Measurements from ENCODE around the gene PTPRG. TPM values are rescaled to one million over a fixed set of nuclear protein-coding genes. Genes with fewer than 3 reads are reported as not detected.

PTPRG gene
- total RNA-seq, 1 experiment from 2014 or later: 32.1 TPM

- peaks cover 20% of the 10 kb centered on the region; the same call in 1 of the 2 replicates for H3K79me2 ChIP-seq (ENCODE audit: insufficient read depth, low read length)
- H3K9me2 ChIP-seq (ENCODE audit: insufficient read depth): no peaks in the 10 kb centered on the region
- ChIA-PET CTCF (interaction anchor here (0.8 kb wide), 1 partner anchor 122 kb away, joined by 3 read pairs; no protein-coding TSS in a partner anchor), RAD21 (ENCODE audit: low non-redundant PET in 1 of 2, low total read pairs in 2 of 2, uncharacterized antibody in 2 of 2, unreplicated experiment in 2 of 2) (interaction anchor here in 1 of 2 experiments (0.6 kb wide), 1 partner anchor 145 kb away, joined by 3 read pairs; no protein-coding TSS in a partner anchor), POLR2A (no interaction called here)
- H3K4me1 ChIP-seq (ENCODE audit: control insufficient read depth in 1 of 2, insufficient read depth in 2 of 2, low read length in 2 of 2): peaks cover 29 to 50% of the 10 kb centered on the region in 2 experiments
- H3K27ac ChIP-seq (ENCODE audit: low read depth, low read length): no peak overlapping the region
- H3K9me3 ChIP-seq (ENCODE audit: control insufficient read depth in 1 of 2, insufficient read depth in 1 of 2, low read depth in 1 of 2, low read length in 2 of 2): no peaks in the 10 kb centered on the region
- no peak overlapping the region for H2AFZ ChIP-seq (ENCODE audit: low read depth, low read length, poor library complexity, severe bottlenecking)
- H4K20me1 ChIP-seq (ENCODE audit: insufficient read depth): peaks cover 4% of the 10 kb centered on the region; the same call in 1 of the 2 replicates
- H3K27me3 ChIP-seq (ENCODE audit: insufficient read depth, low read length): no peaks in the 10 kb centered on the region
- no peak overlapping the region for H3K4me3 ChIP-seq (replicated peaks in 1 of 2; ENCODE audit: low read depth in 1 of 2, low read length in 2 of 2)
- ATAC-seq (peak; percentile 57), DNase-seq (ENCODE audit: low read depth, low spot score) (no peak)
- no peaks in the 10 kb centered on the region for H3K36me3 ChIP-seq (ENCODE audit: control insufficient read depth in 1 of 2, insufficient read depth in 2 of 2, low read length in 2 of 2)
- no TSS peak for BruUV-seq (replicated peaks)
- H3K4me2 ChIP-seq (ENCODE audit: low read length): peak overlapping the region; percentile 37
- H3K9ac ChIP-seq (ENCODE audit: low read length): no peak overlapping the region
- intact Hi-C loops (cut with micrococcal nuclease): no loop called here
- TF ChIP-seq CEBPB (IDR thresholded peaks at IDR 0.05; ENCODE audit: low read depth): peak; percentile 61
- TF ChIP-seq ELF1 (IDR thresholded peaks at IDR 0.05; ENCODE audit: borderline replicate concordance, low read depth): no peak
- TF ChIP-seq ZNF274 (IDR thresholded peaks at IDR 0.05; ENCODE audit: low read depth, low read length): no peak
- TF ChIP-seq SIN3A (IDR thresholded peaks at IDR 0.05; ENCODE audit: low read depth): no peak
- TF ChIP-seq RAD21 (IDR thresholded peaks at IDR 0.05; ENCODE audit: low read depth): 0 out of 2 replicates have a peak, but pooled peaks have one; percentile 6
- peak; percentile 57 for TF ChIP-seq SP1 (IDR thresholded peaks at IDR 0.05; ENCODE audit: low read depth)
- TF ChIP-seq ATF3 (IDR thresholded peaks at IDR 0.05): peak; percentile 26; the same call in 1 of the 2 replicates
- TF ChIP-seq REST (IDR thresholded peaks at IDR 0.05; ENCODE audit: low read depth): no peak
- 0 out of 2 replicates have a peak, but pooled peaks have one; percentile 42 for TF ChIP-seq SRF (IDR thresholded peaks at IDR 0.05; ENCODE audit: low read depth)
- peak; percentile 58 for TF ChIP-seq FOSL1 (IDR thresholded peaks at IDR 0.05; ENCODE audit: low read depth)
- TF ChIP-seq, protein P1, sequence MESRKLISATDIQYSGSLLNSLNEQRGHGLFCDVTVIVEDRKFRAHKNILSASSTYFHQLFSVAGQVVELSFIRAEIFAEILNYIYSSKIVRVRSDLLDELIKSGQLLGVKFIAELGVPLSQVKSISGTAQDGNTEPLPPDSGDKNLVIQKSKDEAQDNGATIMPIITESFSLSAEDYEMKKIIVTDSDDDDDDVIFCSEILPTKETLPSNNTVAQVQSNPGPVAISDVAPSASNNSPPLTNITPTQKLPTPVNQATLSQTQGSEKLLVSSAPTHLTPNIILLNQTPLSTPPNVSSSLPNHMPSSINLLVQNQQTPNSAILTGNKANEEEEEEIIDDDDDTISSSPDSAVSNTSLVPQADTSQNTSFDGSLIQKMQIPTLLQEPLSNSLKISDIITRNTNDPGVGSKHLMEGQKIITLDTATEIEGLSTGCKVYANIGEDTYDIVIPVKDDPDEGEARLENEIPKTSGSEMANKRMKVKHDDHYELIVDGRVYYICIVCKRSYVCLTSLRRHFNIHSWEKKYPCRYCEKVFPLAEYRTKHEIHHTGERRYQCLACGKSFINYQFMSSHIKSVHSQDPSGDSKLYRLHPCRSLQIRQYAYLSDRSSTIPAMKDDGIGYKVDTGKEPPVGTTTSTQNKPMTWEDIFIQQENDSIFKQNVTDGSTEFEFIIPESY (IDR thresholded peaks at IDR 0.05; ENCODE audit: extremely low read depth, insufficient replicate concordance, low read length): no peak
- TF ChIP-seq JUND (IDR thresholded peaks at IDR 0.05): peak; percentile 51; the same call in 1 of the 2 replicates
These were observed 124.9 kb downstream of the PTPRG start for GRCh38 chr3:61686228-61686648.
